Ascending aorta (tissue), 2 donors: Measurements from ENCODE around the gene PATL2. TPM values are rescaled to one million over a fixed set of nuclear protein-coding genes. Genes with fewer than 3 reads are reported as not detected.
"Not testable (repeated sequence)": the region's sequence is repeated elsewhere in the genome, so short reads cannot be mapped to it uniquely, and the experiment has no call there.

Experiments used
- DNase-seq, 2 donors: peaks; one replicate each; pipeline ENCODE4 v3.0.0-alpha.2; 2019; ENCODE audit warnings: low spot score in 2 of 2
- H3K27ac ChIP-seq, 2 donors: fragments of 200-600 bp; sonication (generic); one replicate each; pipeline ENCODE4 v1.5.1; 2016 to 2017; ENCODE audit warnings: mild to moderate bottlenecking in 1 of 2
- H3K27me3 ChIP-seq: fragments of 200-600 bp; sonication (generic); one replicate; pipeline ENCODE4 v1.5.1; 2017
- H3K36me3 ChIP-seq, 2 donors: fragments of 200-600 bp; sonication (generic); one replicate each; pipeline ENCODE4 v1.5.1; 2016
- H3K4me1 ChIP-seq, 2 donors: fragments of 200-600 bp; sonication (generic); one replicate each; pipeline ENCODE4 v1.5.1; 2016 to 2017; ENCODE audit warnings: mild to moderate bottlenecking in 1 of 2
- H3K4me3 ChIP-seq, 2 donors: fragments of 200-600 bp; sonication (generic); one replicate each; pipeline ENCODE4 v1.5.1; 2016 to 2017; ENCODE audit warnings: mild to moderate bottlenecking in 1 of 2
- H3K9me3 ChIP-seq, 2 donors: fragments of 200-600 bp; sonication (generic); one replicate each; pipeline ENCODE4 v1.5.1; 2016
- CTCF ChIP-seq, 3 experiments: fragments of 200-600 bp in 2 of 3; fragments of 450-650 bp in 1 of 3; sonication (generic) in 2 of 3; IDR thresholded peaks; one replicate each; pipeline ENCODE4 v1.5.1; 2016 to 2019; ENCODE audit warnings: antibody characterized with exemption in 3 of 3, mild to moderate bottlenecking in 1 of 3, moderate library complexity in 1 of 3
- intact Hi-C: fragments of 100-400 bp; cut with DNase I; formaldehyde crosslinking; loops from one replicate; pipeline ENCODE4 v1.15.1; 2023
- total RNA-seq: library from RNA; depleted of rRNA; stranded (reverse); fragments of >200 nt; gene quantifications from one replicate; pipeline ENCODE4 v1.1.0, GENCODE V29; 2016

PATL2 gene
- total RNA-seq, 1 donor from 2014 or later: not detected

- intact Hi-C loops: no loop called here
- Histone ChIP-seq H3K9me3 (no peaks in the 10 kb centered on the region), H3K27me3 (no peaks in the 10 kb centered on the region), H3K27ac (no peak overlapping the region), H3K4me3 (no peak overlapping the region), H3K36me3 (peaks cover 30 to 57% of the 10 kb centered on the region in 2 donors), H3K4me1 (no peaks in the 10 kb centered on the region)
- DNase-seq: no peak
- no peak for TF ChIP-seq CTCF (IDR thresholded peaks at IDR 0.05)
Measured at GRCh38 chr15:44647637-44648036, 63.5 kb downstream of the PATL2 start.

- no peak overlapping the region for H3K27ac ChIP-seq
- H3K36me3 ChIP-seq: peaks cover 30 to 58% of the 10 kb centered on the region in 2 donors
- no peaks in the 10 kb centered on the region for H3K27me3 ChIP-seq
- no peak for DNase-seq
- intact Hi-C loops: no loop called here
- no peak overlapping the region for H3K4me3 ChIP-seq
- no peak for TF ChIP-seq CTCF (IDR thresholded peaks at IDR 0.05)
- no peaks in the 10 kb centered on the region for H3K9me3 ChIP-seq
- no peaks in the 10 kb centered on the region for H3K4me1 ChIP-seq
Measured at GRCh38 chr15:44647036-44647435, 64.1 kb downstream of the PATL2 start.

GRCh38 chr15:44646460-44646859 lies 64.7 kb downstream of the PATL2 start:
- no peak for TF ChIP-seq CTCF (IDR thresholded peaks at IDR 0.05)
- H3K4me3 ChIP-seq: no peak overlapping the region
- DNase-seq: no peak
- H3K9me3 ChIP-seq: no peaks in the 10 kb centered on the region
- H3K27me3 ChIP-seq: no peaks in the 10 kb centered on the region
- H3K4me1 ChIP-seq: no peaks in the 10 kb centered on the region
- H3K27ac ChIP-seq: no peak overlapping the region
- intact Hi-C loops: no loop called here
- H3K36me3 ChIP-seq: peaks cover 24 to 57% of the 10 kb centered on the region in 2 donors

- DNase-seq: no peak
- intact Hi-C loops: no loop called here
- Histone ChIP-seq H3K36me3 (peaks cover 25 to 45% of the 10 kb centered on the region in 2 donors), H3K4me3 (no peak overlapping the region), H3K4me1 (no peaks in the 10 kb centered on the region), H3K9me3 (no peaks in the 10 kb centered on the region), H3K27me3 (no peaks in the 10 kb centered on the region), H3K27ac (no peak overlapping the region)
- no peak for TF ChIP-seq CTCF (IDR thresholded peaks at IDR 0.05)
Measured at GRCh38 chr15:44641651-44642050, 69.5 kb downstream of the PATL2 start.

GRCh38 chr15:44636976-44637375 lies 74.1 kb downstream of the PATL2 start:
- no peaks in the 10 kb centered on the region for H3K27me3 ChIP-seq
- peaks cover 45 to 65% of the 10 kb centered on the region in 2 donors for H3K36me3 ChIP-seq
- no peak for DNase-seq
- H3K9me3 ChIP-seq: no peaks in the 10 kb centered on the region
- intact Hi-C loops: no loop called here
- no peak for TF ChIP-seq CTCF (IDR thresholded peaks at IDR 0.05)
- no peaks in the 10 kb centered on the region for H3K4me1 ChIP-seq
- H3K4me3 ChIP-seq: no peak overlapping the region
- no peak overlapping the region for H3K27ac ChIP-seq

GRCh38 chr15:44633603-44634002 lies 77.5 kb downstream of the PATL2 start:
- no peak for TF ChIP-seq CTCF (IDR thresholded peaks at IDR 0.05)
- peaks cover 56 to 73% of the 10 kb centered on the region in 2 donors for H3K36me3 ChIP-seq

GRCh38 chr15:44625286-44625685 lies 85.8 kb downstream of the PATL2 start:
- peaks cover 71 to 83% of the 10 kb centered on the region in 2 donors for H3K36me3 ChIP-seq
- H3K4me3 ChIP-seq, H3K27me3 ChIP-seq, H3K27ac ChIP-seq, DNase-seq, H3K9me3 ChIP-seq, intact Hi-C loops, H3K4me1 ChIP-seq: not testable (repeated sequence)

More at GRCh38 chr15:44633603-44634002, 77.5 kb downstream of the PATL2 start:
- H3K4me1 ChIP-seq: no peaks in the 10 kb centered on the region
- H3K9me3 ChIP-seq: no peaks in the 10 kb centered on the region
- intact Hi-C loops: no loop called here
- H3K27me3 ChIP-seq: no peaks in the 10 kb centered on the region
- H3K4me3 ChIP-seq: no peak overlapping the region
- DNase-seq: no peak
- no peak overlapping the region for H3K27ac ChIP-seq
